WTC11 (cell line): ENCODE results near the gene KIF3A. TPM values are rescaled to one million over a fixed set of nuclear protein-coding genes. Genes with fewer than 3 reads are reported as not detected.
A peak's percentile ranks its signal among the peaks of the same experiment; 100 is the strongest.

Experiments
- ATAC-seq: fragments of 200-7000 bp; cut with Tn5 transposase; 2 replicates; pipeline ENCODE4 v1.10.0; 2021; ENCODE audit warnings: mild to moderate bottlenecking, moderate library complexity
- CTCF ChIA-PET: fragments of 300-600 bp; sonication (Branson Sonifier 250); formaldehyde crosslinking; loops from one replicate; lab custom pipeline; 2021; ENCODE audit warnings: antibody characterized with exemption; lab: Charles Lee
- POLR2A ChIA-PET: fragments of 350-600 bp; sonication (Branson Sonifier 250); formaldehyde crosslinking; loops from one replicate; lab custom pipeline; 2021; ENCODE audit warnings: antibody characterized with exemption; lab: Charles Lee
- DNase-seq: peaks from one replicate; pipeline ENCODE4 v3.0.0; 2021; ENCODE audit warnings: low spot score
- H3K27ac Mint-ChIP-seq: 2 replicates; pipeline ENCODE4 v1.8.0; 2021; ENCODE audit warnings: mixed read lengths
- H3K27me3 Mint-ChIP-seq: 2 replicates; pipeline ENCODE4 v1.8.0; 2021; ENCODE audit warnings: low read depth, mild to moderate bottlenecking, moderate library complexity, mixed read lengths
- H3K36me3 Mint-ChIP-seq: 2 replicates; pipeline ENCODE4 v1.8.0; 2021; ENCODE audit warnings: mixed read lengths
- H3K4me1 Mint-ChIP-seq: 2 replicates; pipeline ENCODE4 v1.8.0; 2022; ENCODE audit warnings: mixed read lengths
- H3K4me3 Mint-ChIP-seq: 2 replicates; pipeline ENCODE4 v1.8.0; 2021; ENCODE audit warnings: mild to moderate bottlenecking, moderate library complexity, mixed read lengths
- H3K9me3 Mint-ChIP-seq: 2 replicates; pipeline ENCODE4 v1.8.0; 2021; ENCODE audit warnings: mixed read lengths
- CDX4 ChIP-seq: fragments of 250-450 bp; sonication (Bioruptor Pico); IDR thresholded peaks from 2 replicates; pipeline ENCODE4 v1.9.0; 2021; ENCODE audit warnings: moderate library complexity, mild to moderate bottlenecking, inconsistent platforms, borderline replicate concordance
- GTF2I ChIP-seq: fragments of 250-450 bp; sonication (Bioruptor Pico); conservative IDR thresholded peaks from 2 replicates; pipeline ENCODE4 v1.4.0; 2021; ENCODE audit warnings: mild to moderate bottlenecking
- NR2C2 ChIP-seq: sonication (generic); formaldehyde crosslinking; IDR thresholded peaks from 2 replicates; pipeline ENCODE4 v1.8.0; 2022; ENCODE audit warnings: mild to moderate bottlenecking, missing genetic modification reagents
- total RNA-seq: library from RNA; stranded (reverse); gene quantifications from 3 replicates; pipeline ENCODE4 v1.2.3, GENCODE V29; 2021
- TF ChIP-seq, protein P1 (sequence below): sonication (generic); formaldehyde crosslinking; IDR thresholded peaks from 2 replicates; pipeline ENCODE4 v1.8.1; 2022; ENCODE audit warnings: mild to moderate bottlenecking, moderate library complexity, missing genetic modification reagents
- TF ChIP-seq, protein P2 (sequence below): fragments of 250-450 bp; sonication (Bioruptor Pico); IDR thresholded peaks from 2 replicates; pipeline ENCODE4 v1.9.0; 2021; ENCODE audit warnings: mild to moderate bottlenecking, borderline replicate concordance
- TF ChIP-seq, protein P3 (sequence below): sonication (generic); formaldehyde crosslinking; IDR thresholded peaks from 2 replicates; pipeline ENCODE4 v1.8.1; 2023; ENCODE audit warnings: mild to moderate bottlenecking, moderate library complexity, missing genetic modification reagents
- TF ChIP-seq, protein P4 (sequence below): sonication (generic); formaldehyde crosslinking; conservative IDR thresholded peaks from 2 replicates; pipeline ENCODE4 v1.8.1; 2023; ENCODE audit warnings: mild to moderate bottlenecking, low read depth, missing genetic modification reagents, moderate library complexity
- TF ChIP-seq, protein P5 (sequence below): sonication (generic); formaldehyde crosslinking; IDR thresholded peaks from 2 replicates; pipeline ENCODE4 v1.8.1; 2022; ENCODE audit warnings: missing genetic modification reagents, borderline replicate concordance

The KIF3A gene
- total RNA-seq, 1 experiment from 2014 or later, result 10.1 TPM

GRCh38 chr5:132657676-132658380 lies 79.5 kb downstream of the KIF3A start, which contains the start of gene IL13 (continued):
- TF ChIP-seq, protein P1, sequence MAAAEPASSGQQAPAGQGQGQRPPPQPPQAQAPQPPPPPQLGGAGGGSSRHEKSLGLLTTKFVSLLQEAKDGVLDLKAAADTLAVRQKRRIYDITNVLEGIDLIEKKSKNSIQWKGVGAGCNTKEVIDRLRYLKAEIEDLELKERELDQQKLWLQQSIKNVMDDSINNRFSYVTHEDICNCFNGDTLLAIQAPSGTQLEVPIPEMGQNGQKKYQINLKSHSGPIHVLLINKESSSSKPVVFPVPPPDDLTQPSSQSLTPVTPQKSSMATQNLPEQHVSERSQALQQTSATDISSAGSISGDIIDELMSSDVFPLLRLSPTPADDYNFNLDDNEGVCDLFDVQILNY (CRISPR knock-in tag), result no peak
- TF ChIP-seq, protein P2, sequence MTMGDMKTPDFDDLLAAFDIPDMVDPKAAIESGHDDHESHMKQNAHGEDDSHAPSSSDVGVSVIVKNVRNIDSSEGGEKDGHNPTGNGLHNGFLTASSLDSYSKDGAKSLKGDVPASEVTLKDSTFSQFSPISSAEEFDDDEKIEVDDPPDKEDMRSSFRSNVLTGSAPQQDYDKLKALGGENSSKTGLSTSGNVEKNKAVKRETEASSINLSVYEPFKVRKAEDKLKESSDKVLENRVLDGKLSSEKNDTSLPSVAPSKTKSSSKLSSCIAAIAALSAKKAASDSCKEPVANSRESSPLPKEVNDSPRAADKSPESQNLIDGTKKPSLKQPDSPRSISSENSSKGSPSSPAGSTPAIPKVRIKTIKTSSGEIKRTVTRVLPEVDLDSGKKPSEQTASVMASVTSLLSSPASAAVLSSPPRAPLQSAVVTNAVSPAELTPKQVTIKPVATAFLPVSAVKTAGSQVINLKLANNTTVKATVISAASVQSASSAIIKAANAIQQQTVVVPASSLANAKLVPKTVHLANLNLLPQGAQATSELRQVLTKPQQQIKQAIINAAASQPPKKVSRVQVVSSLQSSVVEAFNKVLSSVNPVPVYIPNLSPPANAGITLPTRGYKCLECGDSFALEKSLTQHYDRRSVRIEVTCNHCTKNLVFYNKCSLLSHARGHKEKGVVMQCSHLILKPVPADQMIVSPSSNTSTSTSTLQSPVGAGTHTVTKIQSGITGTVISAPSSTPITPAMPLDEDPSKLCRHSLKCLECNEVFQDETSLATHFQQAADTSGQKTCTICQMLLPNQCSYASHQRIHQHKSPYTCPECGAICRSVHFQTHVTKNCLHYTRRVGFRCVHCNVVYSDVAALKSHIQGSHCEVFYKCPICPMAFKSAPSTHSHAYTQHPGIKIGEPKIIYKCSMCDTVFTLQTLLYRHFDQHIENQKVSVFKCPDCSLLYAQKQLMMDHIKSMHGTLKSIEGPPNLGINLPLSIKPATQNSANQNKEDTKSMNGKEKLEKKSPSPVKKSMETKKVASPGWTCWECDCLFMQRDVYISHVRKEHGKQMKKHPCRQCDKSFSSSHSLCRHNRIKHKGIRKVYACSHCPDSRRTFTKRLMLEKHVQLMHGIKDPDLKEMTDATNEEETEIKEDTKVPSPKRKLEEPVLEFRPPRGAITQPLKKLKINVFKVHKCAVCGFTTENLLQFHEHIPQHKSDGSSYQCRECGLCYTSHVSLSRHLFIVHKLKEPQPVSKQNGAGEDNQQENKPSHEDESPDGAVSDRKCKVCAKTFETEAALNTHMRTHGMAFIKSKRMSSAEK (CRISPR knock-in tag), result no peak
- TF ChIP-seq, protein P3, sequence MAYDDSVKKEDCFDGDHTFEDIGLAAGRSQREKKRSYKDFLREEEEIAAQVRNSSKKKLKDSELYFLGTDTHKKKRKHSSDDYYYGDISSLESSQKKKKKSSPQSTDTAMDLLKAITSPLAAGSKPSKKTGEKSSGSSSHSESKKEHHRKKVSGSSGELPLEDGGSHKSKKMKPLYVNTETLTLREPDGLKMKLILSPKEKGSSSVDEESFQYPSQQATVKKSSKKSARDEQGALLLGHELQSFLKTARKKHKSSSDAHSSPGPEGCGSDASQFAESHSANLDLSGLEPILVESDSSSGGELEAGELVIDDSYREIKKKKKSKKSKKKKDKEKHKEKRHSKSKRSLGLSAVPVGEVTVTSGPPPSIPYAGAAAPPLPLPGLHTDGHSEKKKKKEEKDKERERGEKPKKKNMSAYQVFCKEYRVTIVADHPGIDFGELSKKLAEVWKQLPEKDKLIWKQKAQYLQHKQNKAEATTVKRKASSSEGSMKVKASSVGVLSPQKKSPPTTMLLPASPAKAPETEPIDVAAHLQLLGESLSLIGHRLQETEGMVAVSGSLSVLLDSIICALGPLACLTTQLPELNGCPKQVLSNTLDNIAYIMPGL (CRISPR knock-in tag), result no peak
- no peak for TF ChIP-seq NR2C2
- TF ChIP-seq, protein P4, sequence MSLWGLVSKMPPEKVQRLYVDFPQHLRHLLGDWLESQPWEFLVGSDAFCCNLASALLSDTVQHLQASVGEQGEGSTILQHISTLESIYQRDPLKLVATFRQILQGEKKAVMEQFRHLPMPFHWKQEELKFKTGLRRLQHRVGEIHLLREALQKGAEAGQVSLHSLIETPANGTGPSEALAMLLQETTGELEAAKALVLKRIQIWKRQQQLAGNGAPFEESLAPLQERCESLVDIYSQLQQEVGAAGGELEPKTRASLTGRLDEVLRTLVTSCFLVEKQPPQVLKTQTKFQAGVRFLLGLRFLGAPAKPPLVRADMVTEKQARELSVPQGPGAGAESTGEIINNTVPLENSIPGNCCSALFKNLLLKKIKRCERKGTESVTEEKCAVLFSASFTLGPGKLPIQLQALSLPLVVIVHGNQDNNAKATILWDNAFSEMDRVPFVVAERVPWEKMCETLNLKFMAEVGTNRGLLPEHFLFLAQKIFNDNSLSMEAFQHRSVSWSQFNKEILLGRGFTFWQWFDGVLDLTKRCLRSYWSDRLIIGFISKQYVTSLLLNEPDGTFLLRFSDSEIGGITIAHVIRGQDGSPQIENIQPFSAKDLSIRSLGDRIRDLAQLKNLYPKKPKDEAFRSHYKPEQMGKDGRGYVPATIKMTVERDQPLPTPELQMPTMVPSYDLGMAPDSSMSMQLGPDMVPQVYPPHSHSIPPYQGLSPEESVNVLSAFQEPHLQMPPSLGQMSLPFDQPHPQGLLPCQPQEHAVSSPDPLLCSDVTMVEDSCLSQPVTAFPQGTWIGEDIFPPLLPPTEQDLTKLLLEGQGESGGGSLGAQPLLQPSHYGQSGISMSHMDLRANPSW (CRISPR knock-in tag), result no peak
- TF ChIP-seq, protein P5, sequence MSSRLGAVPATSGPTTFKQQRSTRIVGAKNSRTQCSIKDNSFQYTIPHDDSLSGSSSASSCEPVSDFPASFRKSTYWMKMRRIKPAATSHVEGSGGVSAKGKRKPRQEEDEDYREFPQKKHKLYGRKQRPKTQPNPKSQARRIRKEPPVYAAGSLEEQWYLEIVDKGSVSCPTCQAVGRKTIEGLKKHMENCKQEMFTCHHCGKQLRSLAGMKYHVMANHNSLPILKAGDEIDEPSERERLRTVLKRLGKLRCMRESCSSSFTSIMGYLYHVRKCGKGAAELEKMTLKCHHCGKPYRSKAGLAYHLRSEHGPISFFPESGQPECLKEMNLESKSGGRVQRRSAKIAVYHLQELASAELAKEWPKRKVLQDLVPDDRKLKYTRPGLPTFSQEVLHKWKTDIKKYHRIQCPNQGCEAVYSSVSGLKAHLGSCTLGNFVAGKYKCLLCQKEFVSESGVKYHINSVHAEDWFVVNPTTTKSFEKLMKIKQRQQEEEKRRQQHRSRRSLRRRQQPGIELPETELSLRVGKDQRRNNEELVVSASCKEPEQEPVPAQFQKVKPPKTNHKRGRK (CRISPR knock-in tag), result no peak
- TF ChIP-seq, all 79 proteins: peak for 0

DNA sequence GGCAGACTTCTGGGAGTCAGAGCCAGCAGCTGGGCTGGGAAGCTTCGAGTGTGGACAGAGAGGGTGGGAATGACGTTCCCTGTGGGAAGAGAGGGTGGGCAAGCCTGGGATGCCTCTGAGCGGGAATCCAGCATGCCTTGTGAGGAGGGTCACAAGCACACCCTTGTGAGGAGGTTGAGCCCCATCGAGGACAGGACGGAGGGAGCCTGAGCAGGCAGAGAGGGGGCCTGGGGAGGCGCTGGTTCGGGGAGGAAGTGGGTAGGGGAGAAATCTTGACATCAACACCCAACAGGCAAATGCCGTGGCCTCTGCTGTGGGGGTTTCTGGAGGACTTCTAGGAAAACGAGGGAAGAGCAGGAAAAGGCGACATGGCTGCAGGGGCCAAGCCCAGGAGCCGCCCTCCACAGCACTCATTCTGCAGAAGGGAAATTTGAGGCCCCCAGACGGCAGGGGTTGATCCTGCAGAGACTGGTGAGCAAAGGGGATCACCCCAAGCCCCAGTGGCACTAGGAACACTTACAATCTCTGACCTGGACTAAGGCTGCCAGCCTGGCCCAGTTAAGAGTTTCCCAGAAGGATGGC lies 80.5 kb downstream of the KIF3A start:
- H3K36me3 Mint-ChIP-seq, result no peaks in the 10 kb centered on the region
- peak overlapping the region; percentile 33; the same call in 1 of the 2 replicates for H3K4me3 Mint-ChIP-seq
- H3K27me3 Mint-ChIP-seq, result peaks cover 46% of the 10 kb centered on the region
- ATAC-seq, result peak; percentile 22
- ChIA-PET POLR2A (no interaction called here), CTCF (interaction anchor here (1.2 kb wide), 1 partner anchor 163 kb away, joined by 3 read pairs; no protein-coding TSS in a partner anchor)
- H3K4me1 Mint-ChIP-seq, result peaks cover 11% of the 10 kb centered on the region
- TF ChIP-seq CDX4 (CRISPR knock-in tag), result no peak
- TF ChIP-seq GTF2I (CRISPR knock-in tag), result no peak
- no peak for DNase-seq
- H3K27ac Mint-ChIP-seq, result no peak overlapping the region
- no peaks in the 10 kb centered on the region for H3K9me3 Mint-ChIP-seq
